22Rv1 (cell line): Measurements from ENCODE around the gene TIMP2.

Experiments used
- CTCF ChIP-seq: fragments of 450-650 bp; IDR thresholded peaks from 2 replicates; pipeline ENCODE4 v1.5.1; 2017; ENCODE audit warnings: mild to moderate bottlenecking
- ZFX ChIP-seq: fragments of 450-650 bp; IDR thresholded peaks from 2 replicates; pipeline ENCODE4 v1.6.1; 2017; ENCODE audit warnings: antibody characterized with exemption, borderline replicate concordance

GRCh38 chr17:78852709-78853121 lies 72.5 kb downstream of the TIMP2 start:
- TF ChIP-seq CTCF, result peak; percentile 64
- TF ChIP-seq ZFX, result no peak
